ENCODE data around the gene HIF1A.
"Not testable (repeated sequence)": the region's sequence is repeated elsewhere in the genome, so short reads cannot be mapped to it uniquely, and the experiment has no call there.

HIF1A gene

GRCh38 chr14:61694830-61695694 lies at the start of gene HIF1A:
TSS of gene HIF1A (plus strand) at chr14:61695513. CDS start at chr14:61695805, 292 bp downstream.
- DNase-seq, result peak; percentile 93 to 95

GRCh38 chr14:61646366-61647116 lies 48.8 kb upstream of the HIF1A start:
- no peak for DNase-seq

GRCh38 chr14:61647704-61648103 lies 47.6 kb upstream of the HIF1A start:
- no peak for DNase-seq

GRCh38 chr14:61648377-61648776 lies 46.9 kb upstream of the HIF1A start:
- no peak for DNase-seq

GRCh38 chr14:61649283-61649682 lies 46.0 kb upstream of the HIF1A start:
- no peak for DNase-seq

GRCh38 chr14:61651355-61651754 lies 44.0 kb upstream of the HIF1A start:
- no peak for DNase-seq

GRCh38 chr14:61652526-61653262 lies 42.6 kb upstream of the HIF1A start:
- DNase-seq, result no peak

GRCh38 chr14:61653507-61653906 lies 41.8 kb upstream of the HIF1A start:
- DNase-seq, result no peak

- no peak for DNase-seq
Observed at GRCh38 chr14:61654026-61654425, 41.3 kb upstream of the HIF1A start.

GRCh38 chr14:61655777-61656176 lies 39.5 kb upstream of the HIF1A start:
- DNase-seq, result no peak

GRCh38 chr14:61656341-61656740 lies 39.0 kb upstream of the HIF1A start:
- DNase-seq, result no peak

GRCh38 chr14:61658111-61658510 lies 37.2 kb upstream of the HIF1A start:
- DNase-seq, result not testable (repeated sequence)

- no peak for DNase-seq
Observed at GRCh38 chr14:61659582-61659981, 35.7 kb upstream of the HIF1A start.

- DNase-seq, result no peak
Observed at GRCh38 chr14:61661471-61662400, 33.6 kb upstream of the HIF1A start.

GRCh38 chr14:61662437-61663311 lies 32.6 kb upstream of the HIF1A start:
- DNase-seq, result peak in 1 of 2 experiments; percentile 33

- no peak for DNase-seq
Observed at GRCh38 chr14:61663312-61663979, 31.9 kb upstream of the HIF1A start.

GRCh38 chr14:61668282-61668681 lies 27.0 kb upstream of the HIF1A start:
- no peak for DNase-seq

GRCh38 chr14:61670576-61670975 lies 24.7 kb upstream of the HIF1A start:
- no peak for DNase-seq

GRCh38 chr14:61671082-61671481 lies 24.2 kb upstream of the HIF1A start:
- DNase-seq, result no peak

GRCh38 chr14:61672796-61673195 lies 22.5 kb upstream of the HIF1A start:
- no peak for DNase-seq

GRCh38 chr14:61673305-61673704 lies 22.0 kb upstream of the HIF1A start:
- no peak for DNase-seq

All from SW 1271 (cell line).